Astrocyte of the spinal cord (primary cell): ENCODE results near the gene ZNF423.

Source experiments
- DNase-seq: peaks from one replicate; pipeline ENCODE4 v3.0.0; 2011; ENCODE audit warnings: low read depth, low spot score
- H3K4me3 ChIP-seq: 2 replicates; pipeline ENCODE4 v1.5.1; 2011; ENCODE audit warnings: low read depth, mild to moderate bottlenecking, low read length, moderate library complexity
- in situ Hi-C: cut with HindIII; loops from 2 replicates; pipeline ENCODE4 v1.10.0; 2017; ENCODE audit warnings: low sequenced_read_pairs
- TF ChIP-seq, protein P1 (sequence below): IDR thresholded peaks from 2 replicates; pipeline ENCODE4 v1.5.1; 2012; ENCODE audit warnings: low read depth, mild to moderate bottlenecking, low read length, inconsistent platforms

Gene ZNF423

DNA sequence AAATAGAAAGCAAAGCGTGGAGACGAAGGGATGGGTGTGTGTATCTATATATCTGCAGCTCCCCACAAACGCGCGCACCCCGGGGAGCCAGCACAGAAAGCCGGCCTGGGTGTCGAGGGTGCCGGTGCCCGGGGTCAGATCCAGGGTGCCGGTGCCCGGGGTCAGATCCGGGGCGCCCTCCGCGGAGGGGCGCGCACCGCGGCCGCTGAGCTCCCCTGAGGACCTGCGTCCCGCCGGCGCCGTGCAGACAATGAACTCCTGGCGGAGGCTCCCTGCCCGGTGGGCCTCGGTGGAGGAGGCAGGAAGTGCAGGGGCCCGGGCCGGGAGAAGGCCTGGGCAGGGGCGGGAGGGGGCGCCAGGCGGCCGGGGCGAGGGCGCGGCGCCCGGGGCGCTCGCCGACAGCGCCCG is 1.1 kb downstream of the ZNF423 start:
- TF ChIP-seq, protein P1, sequence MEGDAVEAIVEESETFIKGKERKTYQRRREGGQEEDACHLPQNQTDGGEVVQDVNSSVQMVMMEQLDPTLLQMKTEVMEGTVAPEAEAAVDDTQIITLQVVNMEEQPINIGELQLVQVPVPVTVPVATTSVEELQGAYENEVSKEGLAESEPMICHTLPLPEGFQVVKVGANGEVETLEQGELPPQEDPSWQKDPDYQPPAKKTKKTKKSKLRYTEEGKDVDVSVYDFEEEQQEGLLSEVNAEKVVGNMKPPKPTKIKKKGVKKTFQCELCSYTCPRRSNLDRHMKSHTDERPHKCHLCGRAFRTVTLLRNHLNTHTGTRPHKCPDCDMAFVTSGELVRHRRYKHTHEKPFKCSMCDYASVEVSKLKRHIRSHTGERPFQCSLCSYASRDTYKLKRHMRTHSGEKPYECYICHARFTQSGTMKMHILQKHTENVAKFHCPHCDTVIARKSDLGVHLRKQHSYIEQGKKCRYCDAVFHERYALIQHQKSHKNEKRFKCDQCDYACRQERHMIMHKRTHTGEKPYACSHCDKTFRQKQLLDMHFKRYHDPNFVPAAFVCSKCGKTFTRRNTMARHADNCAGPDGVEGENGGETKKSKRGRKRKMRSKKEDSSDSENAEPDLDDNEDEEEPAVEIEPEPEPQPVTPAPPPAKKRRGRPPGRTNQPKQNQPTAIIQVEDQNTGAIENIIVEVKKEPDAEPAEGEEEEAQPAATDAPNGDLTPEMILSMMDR, result no peak
- in situ Hi-C loops, result no loop called here
- H3K4me3 ChIP-seq, result peak overlapping the region; percentile 44
- no peak for DNase-seq

DNA sequence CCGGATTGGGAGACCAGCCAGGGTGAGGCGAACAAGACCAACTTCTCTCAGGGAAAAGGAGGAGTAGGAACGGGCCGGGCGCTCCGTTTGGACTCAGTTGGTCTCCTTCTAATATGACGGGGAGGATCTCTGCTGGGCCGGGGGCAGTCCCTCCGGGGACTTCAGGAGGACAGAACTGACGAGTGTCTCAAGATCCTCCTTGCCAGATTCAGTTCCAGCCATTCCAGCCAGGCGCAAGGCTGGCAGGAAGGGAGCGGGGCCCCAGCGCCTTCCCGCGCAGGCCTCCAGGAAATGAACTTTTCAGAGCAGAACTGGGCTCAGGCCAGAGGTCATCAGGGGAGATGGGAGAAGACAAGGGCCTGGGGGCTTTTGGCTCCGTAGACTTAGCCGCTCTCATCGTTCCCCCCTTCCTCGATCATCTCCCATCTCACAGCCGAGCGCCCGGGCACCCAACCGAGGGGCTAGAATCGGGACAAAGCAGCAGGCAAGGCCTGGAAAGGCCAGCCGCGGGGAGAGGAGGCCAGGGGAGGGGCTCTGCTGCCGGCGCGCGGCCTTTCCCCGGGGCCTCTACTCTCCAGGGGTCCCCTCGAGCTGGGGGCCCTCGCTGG is 1.6 kb downstream of the ZNF423 start:
- no peak for DNase-seq

DNA sequence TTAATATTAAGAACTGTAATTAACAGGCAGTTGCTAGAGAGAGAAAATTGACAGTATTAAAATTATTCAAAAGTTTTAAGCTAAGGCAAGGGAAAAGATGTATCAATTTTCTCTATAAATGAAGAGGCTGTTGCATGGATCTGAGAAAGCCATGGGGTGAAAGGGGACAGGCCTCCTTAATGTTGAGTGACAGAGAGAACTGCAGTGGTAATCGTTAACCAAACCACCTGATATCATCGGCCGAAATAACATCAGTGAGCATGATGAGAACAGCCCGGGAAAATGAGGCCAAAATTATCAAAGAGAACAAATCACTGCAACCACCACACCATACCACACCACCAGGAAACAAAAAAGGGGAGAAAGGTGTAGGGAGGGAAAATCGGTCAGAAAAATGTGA is 3.6 kb downstream of the ZNF423 start:
- no peak overlapping the region for H3K4me3 ChIP-seq
- TF ChIP-seq, protein P1, result no peak
- DNase-seq, result no peak
- in situ Hi-C loops, result no loop called here

More for the DNA sequence above, 1.6 kb downstream of the ZNF423 start:
- TF ChIP-seq, protein P1, result no peak
- peak overlapping the region; percentile 44 for H3K4me3 ChIP-seq
- in situ Hi-C loops, result no loop called here

DNA sequence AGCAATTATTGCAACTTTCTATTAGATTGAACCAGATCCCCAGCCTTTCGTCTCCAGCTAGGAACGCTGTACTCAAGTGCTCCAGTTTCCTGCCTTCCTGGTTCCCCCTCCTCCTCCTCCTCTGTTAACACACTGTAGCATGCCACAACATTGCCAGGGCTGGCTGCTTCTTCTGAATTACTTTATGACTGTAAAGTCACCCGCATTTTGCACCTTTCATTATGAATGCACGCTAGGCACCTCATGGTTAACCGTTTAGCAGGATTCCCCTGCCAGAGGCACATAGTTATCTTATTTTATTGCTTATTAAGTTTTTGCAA is 4.5 kb downstream of the ZNF423 start:
- TF ChIP-seq, protein P1, result no peak
- H3K4me3 ChIP-seq, result no peak overlapping the region
- in situ Hi-C loops, result no loop called here
- DNase-seq, result no peak

DNA sequence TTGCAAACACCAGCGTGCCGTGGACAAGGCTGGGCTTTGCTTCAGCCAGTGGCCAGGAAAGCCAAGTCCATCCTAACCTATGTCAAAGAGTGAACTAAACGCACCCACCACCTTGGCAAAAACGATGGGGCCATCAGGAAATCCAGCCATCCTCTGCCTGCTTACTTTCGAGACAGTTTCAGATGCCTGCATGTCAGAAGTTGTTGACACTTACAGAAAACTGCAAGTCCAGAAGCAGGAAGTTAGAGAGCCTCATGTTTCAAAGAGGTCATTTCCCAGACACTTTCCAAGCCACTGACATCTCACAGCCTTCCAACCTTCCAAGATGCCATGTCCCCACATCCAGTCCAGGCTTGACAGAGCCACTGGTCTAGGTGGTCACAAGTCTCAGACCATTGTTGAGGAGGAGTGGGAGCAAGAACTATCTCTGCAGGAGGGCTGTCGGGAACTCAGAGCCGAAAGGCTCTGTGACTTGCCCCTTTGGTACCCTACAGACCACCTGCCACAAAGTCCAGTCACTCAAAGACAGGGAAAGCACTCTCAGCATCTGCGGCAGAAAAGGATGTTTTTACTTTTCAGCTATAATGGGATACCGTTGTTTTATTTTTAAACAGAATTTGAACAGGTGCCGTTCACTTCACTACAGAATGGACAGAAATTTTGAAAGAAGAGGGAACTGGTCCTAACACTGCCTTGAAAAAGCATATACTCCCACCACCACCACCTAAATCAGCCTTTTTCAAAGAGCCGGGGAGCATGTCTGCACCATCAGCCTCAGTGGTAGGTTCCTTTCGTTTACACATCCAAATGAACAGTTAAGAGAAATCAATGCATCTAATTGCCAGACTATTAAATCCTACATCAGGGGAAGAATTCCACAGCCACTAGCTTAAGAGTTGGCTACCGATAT is 5.1 kb downstream of the ZNF423 start:
- H3K4me3 ChIP-seq, result no peak overlapping the region
- DNase-seq, result no peak
- TF ChIP-seq, protein P1, result no peak
- in situ Hi-C loops, result no loop called here

DNA sequence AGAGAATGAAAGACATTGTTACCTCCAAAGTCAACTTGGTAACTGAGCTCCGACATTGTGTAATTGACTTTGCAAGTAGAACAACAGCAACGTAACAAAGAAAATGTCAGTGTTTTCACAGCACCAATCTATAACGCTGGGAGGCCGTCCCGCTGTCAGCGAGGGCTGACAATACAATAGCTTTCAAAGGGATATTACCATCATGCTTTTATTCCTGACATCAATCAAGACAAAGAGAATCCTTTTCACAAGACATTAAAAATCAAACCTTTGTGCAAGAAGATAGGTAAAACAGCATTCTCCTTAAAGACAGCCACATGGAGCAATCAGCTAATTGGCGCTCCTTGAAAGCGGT is 6.2 kb downstream of the ZNF423 start:
- TF ChIP-seq, protein P1, result no peak
- in situ Hi-C loops, result no loop called here
- no peak for DNase-seq
- no peak overlapping the region for H3K4me3 ChIP-seq
